GM23248 (cell line): ENCODE results near the gene OR51B5. TPM values are rescaled to one million over a fixed set of nuclear protein-coding genes. Genes with fewer than 3 reads are reported as not detected.
"Not testable (repeated sequence)": the region's sequence is repeated elsewhere in the genome, so short reads cannot be mapped to it uniquely, and the experiment has no call there.

ENCODE experiments used
- DNase-seq: peaks from one replicate; pipeline ENCODE4 v3.0.0-alpha.2; 2015
- H2AFZ ChIP-seq: fragments of 200-600 bp; sonication (generic); 2 replicates; pipeline ENCODE4 v1.6.1; 2016; ENCODE audit warnings: antibody characterized with exemption
- H3F3A ChIP-seq: fragments of 200-600 bp; sonication (generic); 2 replicates; pipeline ENCODE4 v1.6.1; 2016; ENCODE audit warnings: mild to moderate bottlenecking, antibody characterized with exemption, mixed run types; ENCODE audit not compliant: insufficient read depth
- H3K27ac ChIP-seq: fragments of 200-600 bp; sonication (generic); 2 replicates; pipeline ENCODE4 v1.5.1; 2016; ENCODE audit warnings: mild to moderate bottlenecking
- H3K27me3 ChIP-seq: fragments of 200-600 bp; sonication (generic); replicated peaks from 2 replicates; pipeline ENCODE4 v1.6.1; 2016; ENCODE audit warnings: mild to moderate bottlenecking; ENCODE audit not compliant: insufficient read depth
- H3K36me3 ChIP-seq: fragments of 200-600 bp; sonication (generic); 2 replicates; pipeline ENCODE4 v1.6.1; 2016; ENCODE audit warnings: low read depth, mild to moderate bottlenecking
- H3K4me1 ChIP-seq: fragments of 200-600 bp; sonication (generic); 2 replicates; pipeline ENCODE4 v1.6.1; 2016; ENCODE audit warnings: mild to moderate bottlenecking; ENCODE audit not compliant: insufficient read depth
- H3K4me2 ChIP-seq: fragments of 200-600 bp; sonication (generic); one replicate; pipeline ENCODE4 v1.6.1; 2016; ENCODE audit warnings: mild to moderate bottlenecking; ENCODE audit not compliant: unreplicated experiment
- H3K4me3 ChIP-seq: fragments of 200-600 bp; sonication (generic); 2 replicates; pipeline ENCODE4 v1.5.1; 2016; ENCODE audit warnings: mild to moderate bottlenecking
- H3K79me2 ChIP-seq: fragments of 200-600 bp; sonication (generic); 2 replicates; pipeline ENCODE4 v1.6.1; 2016; ENCODE audit warnings: mild to moderate bottlenecking; ENCODE audit not compliant: insufficient read depth
- H3K9ac ChIP-seq: fragments of 200-600 bp; sonication (generic); 2 replicates; pipeline ENCODE4 v1.6.1; 2016; ENCODE audit warnings: mild to moderate bottlenecking
- H3K9me2 ChIP-seq: fragments of 200-600 bp; sonication (generic); 2 replicates; pipeline ENCODE4 v1.6.1; 2016; ENCODE audit warnings: mixed run types, mild to moderate bottlenecking, moderate library complexity; ENCODE audit not compliant: insufficient read depth
- H3K9me3 ChIP-seq: fragments of 200-600 bp; sonication (generic); one replicate; pipeline ENCODE4 v1.6.1; 2017; ENCODE audit warnings: low read depth
- H4K20me1 ChIP-seq: fragments of 200-600 bp; sonication (generic); 2 replicates; pipeline ENCODE4 v1.6.0; 2016; ENCODE audit not compliant: insufficient read depth
- EZH2 ChIP-seq: fragments of 200-600 bp; sonication (generic); IDR thresholded peaks from 2 replicates; pipeline ENCODE4 v1.6.1; 2018; ENCODE audit warnings: antibody characterized with exemption, mild to moderate bottlenecking; ENCODE audit not compliant: insufficient read depth, poor library complexity, severe bottlenecking
- EZH2phosphoT487 ChIP-seq: fragments of 200-600 bp; sonication (generic); IDR thresholded peaks from 2 replicates; pipeline ENCODE4 v1.6.1; 2018; ENCODE audit warnings: antibody characterized with exemption, moderate library complexity, mild to moderate bottlenecking, low read depth; ENCODE audit not compliant: insufficient read depth
- WGBS, 2 experiments: methylation state at CpG; one replicate each; pipeline ENCODE4 v1.1.6; 2015 to 2017; ENCODE audit warnings: low lambda C conversion rate in 2 of 2, low coverage in 1 of 2; ENCODE audit errors: missing lambda C conversion rate in 2 of 2; 5-methylcytosine and 5-hydroxymethylcytosine counted together
- in situ Hi-C: fragments of 300-500 bp; cut with MboI; formaldehyde crosslinking; loops from 2 replicates; pipeline ENCODE4 v1.15.0; 2020
- polyA plus RNA-seq: library from polyadenylated mRNA; unstranded; fragments of >200 nt; fragmentation: Nextera tagmentation; extraction: Ambion mirVana; gene quantifications from 2 replicates; pipeline ENCODE4 v1.2.1, GENCODE V29; 2016
- total RNA-seq: library from RNA; depleted of rRNA; stranded (reverse); fragments of >200 nt; shearing (Covaris generic); gene quantifications from 2 replicates; pipeline ENCODE4 v1.2.3, GENCODE V29; 2014

Gene OR51B5
- total and polyA plus RNA-seq, 2 experiments from 2014 or later, result not detected

DNA sequence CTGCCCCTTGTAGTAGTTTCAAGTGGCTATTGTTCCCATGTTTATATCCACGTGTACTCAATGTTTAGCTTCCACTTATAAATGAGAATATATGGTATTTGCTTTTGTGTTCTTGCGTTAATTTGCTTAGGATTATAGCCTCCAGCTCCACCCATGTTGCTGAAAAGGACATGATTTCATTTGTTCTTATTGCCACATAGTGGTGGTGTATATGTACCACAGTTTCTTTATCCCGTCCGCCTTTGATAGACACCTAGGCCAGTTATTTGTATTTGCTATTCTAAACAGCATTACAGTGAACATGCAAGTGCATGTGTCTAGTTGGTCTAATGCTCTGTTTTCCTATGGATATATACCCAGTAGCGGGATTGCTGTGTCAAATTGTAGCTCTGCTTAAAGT lies 26.0 kb downstream of the OR51B5 start:
- Histone ChIP-seq H3K79me2 (no peaks in the 10 kb centered on the region), H3K36me3 (no peaks in the 10 kb centered on the region), H3K27me3 (no peaks in the 10 kb centered on the region), H3K4me2 (no peak overlapping the region), H3K27ac (no peak overlapping the region), H2AFZ (no peak overlapping the region), H3K9me3 (no peaks in the 10 kb centered on the region), H4K20me1 (no peaks in the 10 kb centered on the region), H3K9me2 (peaks cover 6% of the 10 kb centered on the region; the same call in 1 of the 2 replicates), H3K4me1 (no peaks in the 10 kb centered on the region), H3K9ac (no peak overlapping the region), H3K4me3 (no peak overlapping the region), H3F3A (no peaks in the 10 kb centered on the region)
- 62 to 64% methylated on average over 5 of the region's 5 CpGs for WGBS, 2 experiments
- in situ Hi-C loops, result no loop called here
- TF ChIP-seq EZH2phosphoT487 (no peak), EZH2 (no peak)
- DNase-seq, result peak; percentile 10

DNA sequence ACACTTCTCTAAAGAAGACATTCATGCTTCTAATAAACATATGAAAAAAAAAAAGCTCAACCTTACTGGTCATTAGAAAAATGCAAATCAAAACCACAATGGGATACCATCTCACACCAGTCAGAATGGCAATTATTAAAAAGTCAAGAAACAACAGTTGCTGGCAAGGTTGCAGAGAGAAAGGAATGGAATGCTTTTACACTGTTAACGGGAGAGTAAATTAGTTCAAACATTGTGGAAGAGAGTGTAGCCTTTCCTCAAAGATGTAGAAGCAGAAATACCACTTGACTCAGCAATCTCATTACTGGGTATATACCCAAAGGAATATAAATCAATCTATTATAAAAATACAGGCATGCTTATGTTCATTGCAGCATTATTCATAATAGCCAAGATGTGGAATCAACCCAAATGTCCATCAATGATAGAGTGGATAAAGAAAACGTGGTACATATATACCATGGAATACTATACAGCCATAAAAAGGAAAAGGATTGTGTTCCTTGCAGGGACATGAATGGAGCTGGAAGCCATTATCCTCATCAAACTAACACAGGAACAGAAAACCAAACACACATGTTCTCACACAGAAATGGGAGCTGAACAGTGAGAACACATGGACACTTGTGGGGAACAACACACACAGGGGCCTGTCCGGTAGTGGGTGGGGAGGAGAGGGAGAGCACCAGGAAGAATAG lies 29.8 kb downstream of the OR51B5 start:
- H3K9me3 ChIP-seq, H3K27ac ChIP-seq, H3F3A ChIP-seq, in situ Hi-C loops, DNase-seq, H2AFZ ChIP-seq, H3K79me2 ChIP-seq, H3K36me3 ChIP-seq, H4K20me1 ChIP-seq, H3K4me2 ChIP-seq, H3K27me3 ChIP-seq, H3K9ac ChIP-seq, H3K4me3 ChIP-seq, H3K4me1 ChIP-seq, H3K9me2 ChIP-seq: not testable (repeated sequence)
- 46 to 53% methylated on average over 3 of the region's 3 CpGs for WGBS, 2 experiments

DNA sequence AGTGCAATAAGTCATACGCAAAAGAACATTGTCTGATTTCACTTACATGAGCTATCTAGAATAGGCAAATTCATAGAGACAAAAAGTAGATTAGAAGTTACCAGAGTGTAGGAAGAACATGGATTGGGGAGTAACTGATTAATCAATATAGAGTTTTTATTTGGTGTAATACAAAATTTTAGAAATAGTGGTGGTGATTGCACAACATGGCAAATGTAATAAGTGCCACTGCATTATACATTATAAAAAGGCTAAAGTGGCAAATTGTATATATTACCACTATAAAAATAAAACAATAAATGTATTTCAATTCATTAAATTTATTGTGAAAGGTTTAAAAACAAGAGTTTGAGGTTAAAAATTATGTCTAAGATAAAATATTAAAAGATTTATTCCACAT lies 32.9 kb downstream of the OR51B5 start:
- H3K4me1 ChIP-seq, result no peaks in the 10 kb centered on the region
- no peak overlapping the region for H3K4me2 ChIP-seq
- H3K4me3 ChIP-seq, result no peak overlapping the region
- no peak for TF ChIP-seq EZH2phosphoT487
- TF ChIP-seq EZH2, result no peak
- no peaks in the 10 kb centered on the region for H3F3A ChIP-seq
- DNase-seq, result no peak
- no peaks in the 10 kb centered on the region for H3K9me3 ChIP-seq
- H4K20me1 ChIP-seq, result no peaks in the 10 kb centered on the region
- H3K9me2 ChIP-seq, result 0 out of 2 replicates have a peak, but pooled peaks cover 4% of the 10 kb centered on the region
- no peaks in the 10 kb centered on the region for H3K27me3 ChIP-seq
- H2AFZ ChIP-seq, result no peak overlapping the region
- no peak overlapping the region for H3K9ac ChIP-seq
- H3K36me3 ChIP-seq, result no peaks in the 10 kb centered on the region
- 87 to 96% methylated on average over 1 of the region's 1 CpG for WGBS, 2 experiments
- H3K27ac ChIP-seq, result no peak overlapping the region
- H3K79me2 ChIP-seq, result no peaks in the 10 kb centered on the region
- in situ Hi-C loops, result no loop called here

DNA sequence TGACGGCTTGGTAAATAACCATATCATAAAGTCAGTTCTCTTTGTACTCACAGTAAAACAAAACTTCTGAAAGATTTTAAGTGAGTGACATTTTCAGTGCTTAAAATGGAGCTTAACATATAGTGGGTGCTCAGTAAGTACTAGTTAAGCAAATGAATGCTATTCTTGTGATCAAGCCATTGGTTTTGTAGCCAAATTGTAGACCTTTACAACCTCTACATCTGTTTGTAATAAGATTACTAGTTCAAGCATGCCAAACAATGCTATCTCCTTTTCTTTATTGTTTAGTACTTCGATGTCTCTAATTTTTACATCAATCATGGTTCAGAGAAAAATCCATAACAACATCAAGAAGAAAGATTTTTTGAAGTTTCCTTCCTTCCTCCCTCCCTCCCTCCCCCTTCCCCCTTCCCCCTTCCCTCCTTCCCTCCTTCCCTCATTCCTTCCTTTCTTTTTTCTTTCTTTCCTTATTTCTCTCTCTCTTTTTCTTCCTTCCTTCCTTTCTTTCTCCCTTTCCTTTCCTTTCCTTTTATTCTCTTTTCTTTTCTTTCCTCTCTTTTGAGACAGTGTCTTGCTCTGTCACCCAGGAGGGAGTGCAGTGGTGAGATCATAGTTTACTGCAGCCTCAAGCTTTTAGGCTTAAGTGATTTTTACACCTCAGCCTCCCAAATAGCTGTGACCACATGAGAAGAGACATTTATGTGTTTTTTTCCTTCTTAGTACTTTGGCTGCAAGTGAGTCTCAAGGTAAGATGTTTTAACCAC lies 35.9 kb downstream of the OR51B5 start:
- Histone ChIP-seq H3K9me3 (no peaks in the 10 kb centered on the region), H3K27ac (no peak overlapping the region), H3K4me1 (peaks cover 12% of the 10 kb centered on the region), H3F3A (0 out of 2 replicates have a peak, but pooled peaks cover 12% of the 10 kb centered on the region), H3K79me2 (no peaks in the 10 kb centered on the region), H4K20me1 (no peaks in the 10 kb centered on the region), H3K4me2 (no peak overlapping the region), H3K36me3 (no peaks in the 10 kb centered on the region), H3K4me3 (no peak overlapping the region), H3K27me3 (no peaks in the 10 kb centered on the region), H3K9me2 (0 out of 2 replicates have a peak, but pooled peaks cover 4% of the 10 kb centered on the region), H3K9ac (no peak overlapping the region), H2AFZ (no peak overlapping the region)
- no peak for DNase-seq
- in situ Hi-C loops, result no loop called here
- TF ChIP-seq EZH2, result no peak
- 57 to 70% methylated on average over 2 of the region's 2 CpGs for WGBS, 2 experiments
